ENCODE data around the gene MARCHF5.

Gene MARCHF5

GRCh38 chr10:92290837-92291615 is at the start of gene MARCHF5, which contains the start of gene CPEB3:
Gene MARCHF5, plus strand, starts transcription at chr10:92291167. Its CDS starts 328 bp downstream, at chr10:92291495.
Gene CPEB3, minus strand, starts transcription at chr10:92291078. Its CDS starts 50,728 bp downstream, at chr10:92240350.
- TF ChIP-seq CTCF (IDR thresholded peaks at IDR 0.05; ENCODE audit: insufficient read depth, low read depth, low read length, missing control alignments): peak; percentile 62
- H3K4me3 ChIP-seq (ENCODE audit: low read length): peak within 1 kb of the TSS; percentile 93

GRCh38 chr10:92241501-92241900 is 49.5 kb upstream of the MARCHF5 start:
- peak overlapping the region; percentile 54 for H3K4me3 ChIP-seq (ENCODE audit: low read length)
- TF ChIP-seq CTCF (IDR thresholded peaks at IDR 0.05; ENCODE audit: insufficient read depth, low read depth, low read length, missing control alignments): no peak
- DNase-seq (ENCODE audit: low read depth): no peak

More at GRCh38 chr10:92290837-92291615, at the start of gene MARCHF5, which contains the start of gene CPEB3:
- peak; percentile 98 for DNase-seq (ENCODE audit: low read depth)

- DNase-seq (ENCODE audit: low read depth): no peak
- H3K4me3 ChIP-seq (ENCODE audit: low read length): no peak overlapping the region
- TF ChIP-seq CTCF (IDR thresholded peaks at IDR 0.05; ENCODE audit: insufficient read depth, low read depth, low read length, missing control alignments): no peak
Measured at GRCh38 chr10:92242380-92242779, 48.6 kb upstream of the MARCHF5 start.

- no peak for TF ChIP-seq CTCF (IDR thresholded peaks at IDR 0.05; ENCODE audit: insufficient read depth, low read depth, low read length, missing control alignments)
- peak; percentile 71 for DNase-seq (ENCODE audit: low read depth)
- peak overlapping the region; percentile 30 for H3K4me3 ChIP-seq (ENCODE audit: low read length)
Measured at GRCh38 chr10:92242910-92243671, 47.9 kb upstream of the MARCHF5 start.

- H3K4me3 ChIP-seq (ENCODE audit: low read length): no peak overlapping the region
- DNase-seq (ENCODE audit: low read depth): peak; percentile 32
- TF ChIP-seq CTCF (IDR thresholded peaks at IDR 0.05; ENCODE audit: insufficient read depth, low read depth, low read length, missing control alignments): no peak
Measured at GRCh38 chr10:92244796-92245195, 46.2 kb upstream of the MARCHF5 start.

GRCh38 chr10:92248566-92248965 is 42.4 kb upstream of the MARCHF5 start:
- no peak for DNase-seq (ENCODE audit: low read depth)
- no peak overlapping the region for H3K4me3 ChIP-seq (ENCODE audit: low read length)

More at GRCh38 chr10:92248566-92248965, 42.4 kb upstream of the MARCHF5 start:
- no peak for TF ChIP-seq CTCF (IDR thresholded peaks at IDR 0.05; ENCODE audit: insufficient read depth, low read depth, low read length, missing control alignments)
